ENCODE results near the gene MMP20. TPM values are rescaled to one million over a fixed set of nuclear protein-coding genes. Genes with fewer than 3 reads are reported as not detected.

Gene MMP20
- total RNA-seq, 1 experiment from 2014 or later: not detected

GRCh38 chr11:102640946-102641345 is 15.8 kb upstream of the MMP20 start:
- Histone ChIP-seq H3K23ac (ENCODE audit: insufficient read length, low read depth, low read length) (no peak overlapping the region), H3K4me2 (ENCODE audit: insufficient read depth, insufficient read length, low read length) (no peak overlapping the region), H3K27me3 (ENCODE audit: insufficient read depth, low read length) (no peaks in the 10 kb centered on the region), H4K20me1 (ENCODE audit: control insufficient read depth, insufficient read depth, insufficient read length) (no peaks in the 10 kb centered on the region), H3K18ac (ENCODE audit: insufficient read length, low read depth, low read length) (no peak overlapping the region), H2BK20ac (ENCODE audit: low read depth, low read length, poor library complexity, severe bottlenecking) (no peak overlapping the region), H2AK5ac (ENCODE audit: insufficient read length, low read length) (no peak overlapping the region), H3T11ph (ENCODE audit: low read length) (no peak overlapping the region), H3K56ac (ENCODE audit: insufficient read length, low read depth, low read length) (no peak overlapping the region), H4K91ac (ENCODE audit: insufficient read length, low read depth, low read length) (no peak overlapping the region), H3K9ac (ENCODE audit: extremely low read depth, insufficient read length, low read length) (no peak overlapping the region), H3K4ac (ENCODE audit: low read depth, low read length) (no peak overlapping the region), H2AFZ (ENCODE audit: low read length) (no peak overlapping the region), H3K9me3 (ENCODE audit: control insufficient read depth, low read depth, low read length) (no peaks in the 10 kb centered on the region), H4K8ac (replicated peaks; ENCODE audit: insufficient read length, low read depth, low read length) (no peak overlapping the region), H3K79me1 (ENCODE audit: insufficient read depth, low read depth, low read length, poor library complexity, severe bottlenecking) (no peaks in the 10 kb centered on the region), H2BK120ac (ENCODE audit: low read depth, low read length, poor library complexity, severe bottlenecking) (no peak overlapping the region), H2BK15ac (ENCODE audit: low read depth, low read length) (no peak overlapping the region), H2BK5ac (ENCODE audit: insufficient read length, low read length) (no peak overlapping the region), H3K23me2 (ENCODE audit: insufficient read length, low read depth, low read length, poor library complexity, severe bottlenecking) (no peaks in the 10 kb centered on the region), H3K27ac (ENCODE audit: insufficient read length, low read depth, low read length) (no peak overlapping the region), H3K79me2 (ENCODE audit: insufficient read depth, low read length) (no peaks in the 10 kb centered on the region), H3K4me1 (ENCODE audit: insufficient read depth, low read length) (no peaks in the 10 kb centered on the region; the same call in 1 of the 2 replicates), H3K14ac (ENCODE audit: insufficient read depth, low read length) (no peak overlapping the region), H4K5ac (ENCODE audit: insufficient read length, low read depth, low read length) (no peak overlapping the region), H2BK12ac (ENCODE audit: insufficient read length, low read depth, low read length) (no peak overlapping the region)
- Mint-ChIP-seq H3K9me3 (no peaks in the 10 kb centered on the region), H3K36me3 (ENCODE audit: insufficient read depth in 1 of 3, low read depth in 3 of 3) (no peaks in the 10 kb centered on the region), H3K4me1 (peaks cover 4 to 5% of the 10 kb centered on the region in 2 experiments; a peak in 3 of 4 replicates), H3K27ac (peak overlapping the region in 1 of 3 experiments; percentile 34; a peak in 1 of 7 replicates), H3K4me3 (no peak overlapping the region), H3K27me3 (ENCODE audit: low read depth) (no peaks in the 10 kb centered on the region; the same call in 1 of the 2 replicates)
- DNase-seq: no peak
- whole genome bisulfite sequencing (ENCODE audit: extremely low coverage, insufficient read length, low lambda C conversion rate): no CpG with 5 or more reads among the region's 8 CpGs
- TF ChIP-seq CTCF (conservative IDR thresholded peaks at IDR 0.05): no peak

Data from H9 (cell line).